Calu3 (cell line): ENCODE measurements around the gene FOXM1. TPM values are rescaled to one million over a fixed set of nuclear protein-coding genes. Genes with fewer than 3 reads are reported as not detected.

Experiments used
- BruUV-seq: library from RNA; stranded (reverse); fragments of 400-500 nt; replicated peaks from 2 replicates; lab custom pipeline; 2021; lab: Mats Ljungman, UMichigan
- CTCF ChIA-PET: fragments of 300-600 bp; sonication (Branson Sonifier 250); formaldehyde crosslinking; loops from one replicate; lab custom pipeline; 2022; ENCODE audit warnings: antibody characterized with exemption; lab: Charles Lee
- DNase-seq: peaks from one replicate; pipeline ENCODE4 v3.0.0; 2022
- H3K27ac Mint-ChIP-seq: one replicate; pipeline ENCODE4 v1.8.0; 2022; ENCODE audit warnings: mixed read lengths; ENCODE audit not compliant: unreplicated experiment
- H3K27me3 Mint-ChIP-seq: one replicate; pipeline ENCODE4 v1.8.0; 2022; ENCODE audit warnings: mixed read lengths; ENCODE audit not compliant: unreplicated experiment
- H3K36me3 Mint-ChIP-seq: one replicate; pipeline ENCODE4 v1.8.0; 2022; ENCODE audit warnings: mild to moderate bottlenecking, moderate library complexity, mixed read lengths; ENCODE audit not compliant: insufficient read depth, unreplicated experiment
- H3K4me1 Mint-ChIP-seq: one replicate; pipeline ENCODE4 v1.8.0; 2022; ENCODE audit warnings: mild to moderate bottlenecking, low read depth, mixed read lengths; ENCODE audit not compliant: unreplicated experiment
- H3K4me3 Mint-ChIP-seq: one replicate; pipeline ENCODE4 v1.8.0; 2022; ENCODE audit warnings: mild to moderate bottlenecking, low read depth, moderate library complexity, mixed read lengths; ENCODE audit not compliant: unreplicated experiment
- H3K9me3 Mint-ChIP-seq: one replicate; pipeline ENCODE4 v1.8.0; 2022; ENCODE audit warnings: low read depth, mixed read lengths; ENCODE audit not compliant: unreplicated experiment
- intact Hi-C: fragments of 100-400 bp; cut with micrococcal nuclease; formaldehyde crosslinking; loops from one replicate; pipeline ENCODE4 v1.10.0; 2022; ENCODE audit not compliant: unreplicated experiment
- total RNA-seq: library from RNA; stranded (reverse); gene quantifications from 2 replicates; pipeline ENCODE4 v1.2.3, GENCODE V29; 2022
- TF ChIP-seq, protein P1 (sequence below): fragments of 200-600 bp; IDR thresholded peaks from one replicate; pipeline ENCODE4 v1.8.0; 2022; ENCODE audit warnings: antibody characterized with exemption; ENCODE audit not compliant: unreplicated experiment

FOXM1 gene
- total RNA-seq, 1 experiment from 2014 or later = 103 TPM

DNA sequence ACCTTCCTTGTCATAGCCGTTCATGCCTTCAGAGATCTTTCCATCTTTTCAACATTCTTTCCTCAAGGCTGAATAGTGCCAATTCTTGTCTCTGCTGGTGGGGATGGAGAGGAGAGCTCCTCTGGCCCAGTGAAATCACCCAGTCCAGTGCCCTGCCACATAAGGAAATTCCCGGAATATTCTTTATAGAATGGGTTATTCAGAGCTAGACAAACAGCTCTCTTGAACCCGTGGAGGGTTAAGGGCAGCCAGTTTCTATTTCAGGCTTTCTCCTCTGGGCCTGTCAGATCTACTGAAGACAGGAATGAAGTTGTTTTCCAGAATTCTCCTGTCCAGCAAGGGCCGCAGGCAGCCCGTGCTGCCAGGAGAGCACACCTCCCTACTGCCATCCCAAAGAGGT lies 34.0 kb downstream of the FOXM1 start:
- Mint-ChIP-seq H3K4me1 (no peaks in the 10 kb centered on the region), H3K27me3 (no peaks in the 10 kb centered on the region), H3K36me3 (peaks cover 14% of the 10 kb centered on the region), H3K27ac (no peak overlapping the region), H3K9me3 (no peaks in the 10 kb centered on the region), H3K4me3 (no peak overlapping the region)
- BruUV-seq = no TSS peak
- intact Hi-C loops = no loop called here
- TF ChIP-seq, protein P1, sequence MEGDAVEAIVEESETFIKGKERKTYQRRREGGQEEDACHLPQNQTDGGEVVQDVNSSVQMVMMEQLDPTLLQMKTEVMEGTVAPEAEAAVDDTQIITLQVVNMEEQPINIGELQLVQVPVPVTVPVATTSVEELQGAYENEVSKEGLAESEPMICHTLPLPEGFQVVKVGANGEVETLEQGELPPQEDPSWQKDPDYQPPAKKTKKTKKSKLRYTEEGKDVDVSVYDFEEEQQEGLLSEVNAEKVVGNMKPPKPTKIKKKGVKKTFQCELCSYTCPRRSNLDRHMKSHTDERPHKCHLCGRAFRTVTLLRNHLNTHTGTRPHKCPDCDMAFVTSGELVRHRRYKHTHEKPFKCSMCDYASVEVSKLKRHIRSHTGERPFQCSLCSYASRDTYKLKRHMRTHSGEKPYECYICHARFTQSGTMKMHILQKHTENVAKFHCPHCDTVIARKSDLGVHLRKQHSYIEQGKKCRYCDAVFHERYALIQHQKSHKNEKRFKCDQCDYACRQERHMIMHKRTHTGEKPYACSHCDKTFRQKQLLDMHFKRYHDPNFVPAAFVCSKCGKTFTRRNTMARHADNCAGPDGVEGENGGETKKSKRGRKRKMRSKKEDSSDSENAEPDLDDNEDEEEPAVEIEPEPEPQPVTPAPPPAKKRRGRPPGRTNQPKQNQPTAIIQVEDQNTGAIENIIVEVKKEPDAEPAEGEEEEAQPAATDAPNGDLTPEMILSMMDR = no peak
- no peak for DNase-seq
- CTCF ChIA-PET = interaction anchor here (0.6 kb wide), 1 partner anchor 217 kb away, joined by 3 read pairs; no protein-coding TSS in a partner anchor

DNA sequence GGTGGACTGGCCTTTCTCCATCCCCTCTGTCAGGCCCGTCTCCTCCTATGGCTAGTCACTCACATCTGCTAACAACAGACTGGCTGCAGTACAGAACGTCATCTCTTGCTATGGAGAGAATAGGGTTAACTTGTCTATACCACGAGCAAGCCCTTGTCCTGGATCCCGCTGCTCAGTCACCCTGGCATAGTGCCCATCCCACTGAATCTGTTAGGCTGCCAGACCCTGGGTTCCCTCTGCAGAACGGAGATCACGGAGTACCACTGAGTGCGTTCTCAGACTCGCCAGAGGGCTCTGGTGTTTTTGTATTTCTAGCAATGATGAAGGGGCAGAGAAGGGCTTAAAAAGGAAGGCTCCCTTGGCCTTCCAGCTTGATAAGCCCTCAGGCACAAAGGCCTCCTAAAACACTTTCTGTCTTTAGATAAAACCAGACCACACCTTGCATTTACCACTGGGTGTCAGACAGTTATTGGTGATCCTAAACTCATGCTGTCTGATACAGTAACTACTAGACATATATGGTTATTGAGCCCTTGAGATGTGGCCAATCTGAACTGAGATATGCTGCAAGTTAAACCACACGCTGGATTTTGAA lies 35.8 kb downstream of the FOXM1 start:
- BruUV-seq = no TSS peak
- Mint-ChIP-seq H3K4me3 (no peak overlapping the region), H3K4me1 (no peaks in the 10 kb centered on the region), H3K27me3 (no peaks in the 10 kb centered on the region), H3K27ac (no peak overlapping the region), H3K36me3 (peaks cover 14% of the 10 kb centered on the region), H3K9me3 (no peaks in the 10 kb centered on the region)
- intact Hi-C loops = no loop called here
- CTCF ChIA-PET = interaction anchor here (0.6 kb wide), 1 partner anchor 99 kb away, joined by 7 read pairs; no protein-coding TSS in a partner anchor
- DNase-seq = no peak
- TF ChIP-seq, protein P1 = no peak

DNA sequence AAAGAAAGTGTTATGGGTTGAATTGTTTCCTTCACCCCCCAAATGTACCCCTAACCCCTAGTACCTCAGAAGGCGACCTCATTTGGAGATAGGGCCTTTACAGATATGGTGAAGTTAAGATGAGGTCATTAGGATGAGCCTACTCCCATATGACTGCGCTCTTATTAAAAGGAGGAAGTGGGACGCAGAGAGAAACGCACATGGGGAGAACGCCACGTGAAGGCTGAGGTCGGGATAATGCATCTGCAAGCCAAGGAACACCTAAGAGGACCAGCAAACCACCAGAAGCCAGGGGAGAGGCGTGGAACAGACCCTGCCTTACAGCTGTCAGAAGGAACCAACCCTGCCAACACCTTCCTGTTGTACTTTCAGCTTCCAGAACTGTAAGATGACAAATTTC lies 40.4 kb downstream of the FOXM1 start:
- Mint-ChIP-seq H3K4me3 (no peak overlapping the region), H3K4me1 (no peaks in the 10 kb centered on the region), H3K27ac (no peak overlapping the region), H3K36me3 (peaks cover 5% of the 10 kb centered on the region), H3K9me3 (no peaks in the 10 kb centered on the region), H3K27me3 (no peaks in the 10 kb centered on the region)
- TF ChIP-seq, protein P1 = no peak
- no peak for DNase-seq
- intact Hi-C loops = no loop called here
- CTCF ChIA-PET = interaction anchor here (0.7 kb wide), 1 partner anchor 12 kb away, joined by 4 read pairs; no protein-coding TSS in a partner anchor
- BruUV-seq = no TSS peak

DNA sequence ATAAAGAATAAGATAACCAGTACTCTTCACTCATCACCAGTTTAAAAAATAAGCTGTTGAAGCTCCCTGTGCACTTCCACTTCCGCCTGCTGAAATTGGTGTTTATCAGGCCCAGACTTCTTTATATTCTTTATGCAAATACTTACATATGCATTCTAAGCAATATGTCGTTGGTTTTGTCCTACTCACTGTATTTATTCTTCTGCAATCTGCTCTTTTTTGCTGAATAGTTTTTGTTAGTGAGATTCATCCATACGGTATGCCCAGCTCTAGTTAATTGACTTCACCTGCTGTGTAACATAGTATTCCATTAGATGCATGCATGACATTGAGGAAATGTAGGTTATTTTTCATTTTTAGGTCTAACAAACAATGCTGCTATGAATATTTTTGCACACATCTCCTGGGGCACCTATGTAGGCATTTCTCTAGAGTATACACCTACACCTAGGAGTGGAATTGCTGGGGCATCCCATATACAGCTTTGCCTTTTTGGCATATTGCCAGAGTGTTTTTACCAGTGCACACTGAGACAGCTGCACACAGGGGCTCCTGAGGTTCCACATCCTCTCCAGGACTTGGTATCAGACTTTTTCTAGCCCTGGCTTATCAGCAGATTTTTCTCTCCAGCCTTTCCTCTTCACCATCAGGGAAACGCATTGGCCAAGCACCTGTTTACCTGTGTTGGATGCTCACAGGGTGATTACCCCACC lies 41.1 kb downstream of the FOXM1 start:
- no peaks in the 10 kb centered on the region for H3K4me1 Mint-ChIP-seq
- no peak overlapping the region for H3K27ac Mint-ChIP-seq
- no peak for DNase-seq
- intact Hi-C loops = no loop called here
- H3K36me3 Mint-ChIP-seq = peaks cover 5% of the 10 kb centered on the region
- H3K9me3 Mint-ChIP-seq = no peaks in the 10 kb centered on the region
- no peaks in the 10 kb centered on the region for H3K27me3 Mint-ChIP-seq
- CTCF ChIA-PET = interaction anchor here (0.7 kb wide), 1 partner anchor 12 kb away, joined by 4 read pairs; no protein-coding TSS in a partner anchor
- H3K4me3 Mint-ChIP-seq = no peak overlapping the region
- no TSS peak for BruUV-seq
- TF ChIP-seq, protein P1 = no peak
